PC-9 (cell line): ENCODE data around the gene EBLN2. TPM values are rescaled to one million over a fixed set of nuclear protein-coding genes. Genes with fewer than 3 reads are reported as not detected.

Experiments
- BruUV-seq: library from RNA; stranded (reverse); fragments of 400-500 nt; replicated peaks from 2 replicates; lab custom pipeline; 2021; lab: Mats Ljungman, UMichigan
- CTCF ChIA-PET: fragments of 300-600 bp; sonication (Branson Sonifier 250); formaldehyde crosslinking; loops from one replicate; lab custom pipeline; 2022; ENCODE audit warnings: antibody characterized with exemption; lab: Charles Lee
- POLR2A ChIA-PET: fragments of 300-600 bp; sonication (Branson Sonifier 250); formaldehyde crosslinking; loops from one replicate; lab custom pipeline; 2022; ENCODE audit warnings: antibody characterized with exemption; ENCODE audit not compliant: unreplicated experiment; lab: Charles Lee
- DNase-seq, 2 experiments: peaks; one replicate each; pipeline versions ENCODE4 v3.0.0 to v3.0.0-alpha.2; 2015 to 2022; ENCODE audit warnings: mixed read lengths in 1 of 2
- H2AFZ ChIP-seq: fragments of 200-600 bp; sonication (generic); 2 replicates; pipeline ENCODE4 v1.8.1; 2017; ENCODE audit warnings: antibody characterized with exemption
- H3F3A ChIP-seq: fragments of 200-600 bp; sonication (generic); 2 replicates; pipeline ENCODE4 v1.8.1; 2017; ENCODE audit warnings: antibody characterized with exemption, mild to moderate bottlenecking, low read depth; ENCODE audit not compliant: insufficient read depth
- H3K27ac ChIP-seq: fragments of 200-600 bp; sonication (generic); 2 replicates; pipeline ENCODE4 v1.6.1; 2016; ENCODE audit warnings: mixed run types
- H3K27me3 ChIP-seq: fragments of 200-600 bp; sonication (generic); 2 replicates; pipeline ENCODE4 v1.6.1; 2016; ENCODE audit warnings: low read depth, mixed run types; ENCODE audit not compliant: insufficient read depth
- H3K36me3 ChIP-seq: fragments of 200-600 bp; sonication (generic); 2 replicates; pipeline ENCODE4 v1.6.1; 2016; ENCODE audit warnings: low read depth, mixed run types
- H3K4me1 ChIP-seq: fragments of 200-600 bp; sonication (generic); replicated peaks from 2 replicates; pipeline ENCODE4 v1.6.1; 2016; ENCODE audit warnings: mixed run types; ENCODE audit not compliant: insufficient read depth
- H3K4me2 ChIP-seq: fragments of 200-600 bp; sonication (generic); 2 replicates; pipeline ENCODE4 v1.6.1; 2017; ENCODE audit warnings: mixed run types
- H3K4me3 ChIP-seq: fragments of 200-600 bp; sonication (generic); 2 replicates; pipeline ENCODE4 v1.6.1; 2016; ENCODE audit warnings: mixed run types
- H3K79me2 ChIP-seq: fragments of 200-600 bp; sonication (generic); 2 replicates; pipeline ENCODE4 v1.6.1; 2017; ENCODE audit warnings: low read depth, mixed run types
- H3K9me2 ChIP-seq: fragments of 200-600 bp; sonication (generic); 2 replicates; pipeline ENCODE4 v1.8.1; 2017; ENCODE audit warnings: mild to moderate bottlenecking; ENCODE audit not compliant: insufficient read depth
- H3K9me3 ChIP-seq: fragments of 200-600 bp; sonication (generic); 2 replicates; pipeline ENCODE4 v1.8.1; 2016; ENCODE audit warnings: low read depth; ENCODE audit not compliant: insufficient read depth
- H4K20me1 ChIP-seq: fragments of 200-600 bp; sonication (generic); 2 replicates; pipeline ENCODE4 v1.8.1; 2017; ENCODE audit not compliant: insufficient read depth
- CTCF ChIP-seq: fragments of 200-600 bp; sonication (generic); conservative IDR thresholded peaks from 2 replicates; pipeline ENCODE4 v1.6.1; 2017; ENCODE audit warnings: mixed run types, antibody characterized with exemption, mild to moderate bottlenecking, moderate library complexity
- EZH2 ChIP-seq: fragments of 200-600 bp; sonication (generic); IDR thresholded peaks from 2 replicates; pipeline ENCODE4 v1.8.0; 2017; ENCODE audit warnings: antibody characterized with exemption, low read depth
- intact Hi-C: fragments of 100-400 bp; cut with micrococcal nuclease; formaldehyde crosslinking; loops from one replicate; pipeline ENCODE4 v1.10.0; 2022; ENCODE audit not compliant: unreplicated experiment
- total RNA-seq: library from RNA; stranded (reverse); gene quantifications from 2 replicates; pipeline ENCODE4 v1.2.3, GENCODE V29; 2021

Gene EBLN2
- total RNA-seq, 1 experiment from 2014 or later: 5.5 TPM

DNA sequence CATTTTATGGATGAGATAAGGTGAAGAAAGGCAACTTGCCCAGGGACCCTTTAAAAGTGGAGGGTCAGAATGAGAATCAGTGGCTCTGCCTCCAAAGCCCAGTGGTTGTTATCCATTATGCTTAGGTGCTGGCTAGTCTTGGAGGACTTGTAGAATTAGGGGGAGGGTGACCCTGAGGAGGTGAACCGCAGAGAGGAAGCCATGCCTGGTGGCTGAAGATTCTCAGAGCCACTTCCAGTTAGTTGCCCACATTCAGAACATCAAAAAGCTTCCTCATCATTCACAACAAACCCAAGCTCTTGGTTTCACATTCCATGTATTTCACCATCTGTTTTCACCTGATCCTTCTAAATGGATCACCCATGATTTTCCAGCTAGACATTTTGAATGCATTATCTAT lies 11.2 kb downstream of the EBLN2 start:
- Histone ChIP-seq H3F3A (0 out of 2 replicates have a peak, but pooled peaks cover 3% of the 10 kb centered on the region), H3K4me1 (no peaks in the 10 kb centered on the region), H3K9me3 (no peaks in the 10 kb centered on the region), H3K27me3 (no peaks in the 10 kb centered on the region), H3K4me3 (no peak overlapping the region), H3K36me3 (no peaks in the 10 kb centered on the region), H3K27ac (no peak overlapping the region), H3K79me2 (no peaks in the 10 kb centered on the region), H3K9me2 (no peaks in the 10 kb centered on the region), H2AFZ (no peak overlapping the region), H4K20me1 (peaks cover 4% of the 10 kb centered on the region), H3K4me2 (no peak overlapping the region)
- TF ChIP-seq CTCF (no peak), EZH2 (no peak)
- intact Hi-C loops: no loop called here
- POLR2A ChIA-PET: interaction anchor here (0.5 kb wide), 1 partner anchor 25 kb away, joined by 23 read pairs; no protein-coding TSS in a partner anchor
- BruUV-seq: no TSS peak
- DNase-seq: no peak
- CTCF ChIA-PET: no interaction called here

- no peak for DNase-seq
- H4K20me1 ChIP-seq: peaks cover 4% of the 10 kb centered on the region; the same call in 1 of the 2 replicates
- ChIA-PET CTCF (no interaction called here), POLR2A (interaction anchor here (0.5 kb wide), 1 partner anchor 24 kb away, joined by 23 read pairs; no protein-coding TSS in a partner anchor)
- H3K9me3 ChIP-seq: no peaks in the 10 kb centered on the region
- no peak for TF ChIP-seq EZH2
- TF ChIP-seq CTCF: no peak
- no peaks in the 10 kb centered on the region for H3K4me1 ChIP-seq
- H3F3A ChIP-seq: 0 out of 2 replicates have a peak, but pooled peaks cover 3% of the 10 kb centered on the region
- H3K4me2 ChIP-seq: no peak overlapping the region
- H2AFZ ChIP-seq: no peak overlapping the region
- H3K9me2 ChIP-seq: no peaks in the 10 kb centered on the region
- H3K4me3 ChIP-seq: no peak overlapping the region
- intact Hi-C loops: no loop called here
- no peaks in the 10 kb centered on the region for H3K36me3 ChIP-seq
- no peaks in the 10 kb centered on the region for H3K79me2 ChIP-seq
- no peaks in the 10 kb centered on the region for H3K27me3 ChIP-seq
- H3K27ac ChIP-seq: no peak overlapping the region
- BruUV-seq: no TSS peak
Measured at GRCh38 chr3:73073091-73073707, 11.7 kb downstream of the EBLN2 start.

DNA sequence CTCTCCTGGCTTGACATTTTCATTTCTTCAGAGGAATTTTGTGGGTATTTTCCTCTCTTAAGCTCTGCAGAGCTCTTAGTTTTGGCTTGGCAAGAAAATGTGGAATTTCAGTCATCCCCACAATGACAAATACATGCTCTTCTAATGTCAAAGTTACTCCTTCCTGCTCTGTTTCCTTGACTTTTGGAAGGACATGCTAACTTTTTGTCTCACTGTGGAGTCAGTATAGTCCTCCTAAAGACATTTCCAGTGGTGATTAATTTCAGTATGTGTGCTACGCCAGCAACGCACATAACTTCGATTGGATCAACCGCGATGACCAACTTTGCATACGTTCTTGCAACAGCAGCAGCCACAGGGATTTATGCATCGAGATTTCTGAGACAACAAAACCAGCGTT lies 13.3 kb downstream of the EBLN2 start:
- Histone ChIP-seq H3K27me3 (no peaks in the 10 kb centered on the region), H2AFZ (no peak overlapping the region), H3K4me3 (no peak overlapping the region), H3K27ac (no peak overlapping the region), H3K9me2 (no peaks in the 10 kb centered on the region), H4K20me1 (peaks cover 3% of the 10 kb centered on the region; the same call in 1 of the 2 replicates), H3F3A (no peaks in the 10 kb centered on the region), H3K79me2 (no peaks in the 10 kb centered on the region), H3K36me3 (no peaks in the 10 kb centered on the region), H3K4me2 (no peak overlapping the region), H3K9me3 (no peaks in the 10 kb centered on the region), H3K4me1 (no peaks in the 10 kb centered on the region)
- intact Hi-C loops: no loop called here
- POLR2A ChIA-PET: no interaction called here
- TF ChIP-seq EZH2: no peak
- no peak for TF ChIP-seq CTCF
- no TSS peak for BruUV-seq
- CTCF ChIA-PET: no interaction called here
- DNase-seq: no peak
